Measurements from ENCODE around the gene DSE. TPM values are rescaled to one million over a fixed set of nuclear protein-coding genes. Genes with fewer than 3 reads are reported as not detected.

The DSE gene
- polyA plus RNA-seq, 1 donor from 2014 or later: 15.0 TPM

DNA sequence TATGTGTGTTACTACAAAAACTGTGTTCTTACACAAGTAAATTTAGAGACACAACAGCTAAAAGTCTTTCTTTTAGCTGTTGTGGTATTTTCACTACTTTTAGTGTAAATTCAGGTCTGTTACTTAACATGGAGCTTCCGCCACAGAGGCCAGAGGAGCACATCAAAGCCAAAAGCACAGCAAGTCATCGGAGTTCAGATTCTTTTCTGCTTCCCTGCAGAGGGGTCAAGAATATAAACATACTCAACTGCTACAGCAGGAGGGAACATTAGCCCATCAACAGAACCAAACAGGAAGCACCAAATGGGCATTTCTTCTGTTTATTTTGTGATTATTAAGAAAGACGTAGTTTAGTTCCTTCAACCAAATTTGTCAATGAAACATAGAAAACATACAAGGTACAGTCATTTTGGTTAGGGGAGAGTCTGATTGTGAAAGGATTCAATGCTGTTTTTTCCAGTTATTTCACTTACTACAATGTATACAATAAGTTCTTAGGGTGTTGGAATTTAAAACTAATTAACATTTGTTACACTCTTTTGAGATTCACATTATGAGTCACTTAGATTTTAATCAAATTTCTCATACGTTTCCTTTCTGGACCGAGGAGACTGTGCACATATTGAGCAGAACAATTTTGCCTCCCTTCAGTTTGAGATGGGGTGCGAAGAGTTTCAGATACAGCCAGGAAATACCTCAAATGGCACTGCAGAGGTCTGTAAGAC, 42.8 kb upstream of the DSE start:
- Histone ChIP-seq H3K27me3 (ENCODE audit: insufficient read depth, low read depth, low read length) (no peaks in the 10 kb centered on the region), H3K9me2 (ENCODE audit: insufficient read depth, low read length) (no peaks in the 10 kb centered on the region), H4K20me1 (ENCODE audit: insufficient read depth) (no peaks in the 10 kb centered on the region), H3K4me3 (ENCODE audit: low read length) (no peak overlapping the region), H3F3A (ENCODE audit: insufficient read depth, low read length, poor library complexity, severe bottlenecking) (no peaks in the 10 kb centered on the region), H2AFZ (ENCODE audit: low read depth, low read length) (no peak overlapping the region), H3K27ac (ENCODE audit: low read length) (no peak overlapping the region), H3K4me2 (ENCODE audit: low read length) (no peak overlapping the region), H3K36me3 (ENCODE audit: insufficient read depth, low read length) (no peaks in the 10 kb centered on the region), H3K9me3 (ENCODE audit: low read length) (no peaks in the 10 kb centered on the region), H3K9ac (ENCODE audit: low read length) (no peak overlapping the region), H3K79me2 (replicated peaks; ENCODE audit: insufficient read depth, low read length) (no peaks in the 10 kb centered on the region)
- TF ChIP-seq MXI1 (conservative IDR thresholded peaks at IDR 0.05; ENCODE audit: poor library complexity, severe bottlenecking) (no peak), RAD21 (conservative IDR thresholded peaks at IDR 0.05) (no peak), EZH2 (IDR thresholded peaks at IDR 0.05; ENCODE audit: borderline replicate concordance, insufficient read depth, low read length, poor library complexity, severe bottlenecking) (no peak), TAF1 (IDR thresholded peaks at IDR 0.05; ENCODE audit: low read depth) (no peak), SMC3 (conservative IDR thresholded peaks at IDR 0.05; ENCODE audit: poor library complexity) (no peak), EP300 (conservative IDR thresholded peaks at IDR 0.05; ENCODE audit: poor library complexity, severe bottlenecking) (no peak), POLR2AphosphoS5 (IDR thresholded peaks at IDR 0.05) (no peak)
- TF ChIP-seq, protein P1, sequence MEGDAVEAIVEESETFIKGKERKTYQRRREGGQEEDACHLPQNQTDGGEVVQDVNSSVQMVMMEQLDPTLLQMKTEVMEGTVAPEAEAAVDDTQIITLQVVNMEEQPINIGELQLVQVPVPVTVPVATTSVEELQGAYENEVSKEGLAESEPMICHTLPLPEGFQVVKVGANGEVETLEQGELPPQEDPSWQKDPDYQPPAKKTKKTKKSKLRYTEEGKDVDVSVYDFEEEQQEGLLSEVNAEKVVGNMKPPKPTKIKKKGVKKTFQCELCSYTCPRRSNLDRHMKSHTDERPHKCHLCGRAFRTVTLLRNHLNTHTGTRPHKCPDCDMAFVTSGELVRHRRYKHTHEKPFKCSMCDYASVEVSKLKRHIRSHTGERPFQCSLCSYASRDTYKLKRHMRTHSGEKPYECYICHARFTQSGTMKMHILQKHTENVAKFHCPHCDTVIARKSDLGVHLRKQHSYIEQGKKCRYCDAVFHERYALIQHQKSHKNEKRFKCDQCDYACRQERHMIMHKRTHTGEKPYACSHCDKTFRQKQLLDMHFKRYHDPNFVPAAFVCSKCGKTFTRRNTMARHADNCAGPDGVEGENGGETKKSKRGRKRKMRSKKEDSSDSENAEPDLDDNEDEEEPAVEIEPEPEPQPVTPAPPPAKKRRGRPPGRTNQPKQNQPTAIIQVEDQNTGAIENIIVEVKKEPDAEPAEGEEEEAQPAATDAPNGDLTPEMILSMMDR (IDR thresholded peaks at IDR 0.05; ENCODE audit: poor library complexity, severe bottlenecking): no peak
- TF ChIP-seq, protein P2, sequence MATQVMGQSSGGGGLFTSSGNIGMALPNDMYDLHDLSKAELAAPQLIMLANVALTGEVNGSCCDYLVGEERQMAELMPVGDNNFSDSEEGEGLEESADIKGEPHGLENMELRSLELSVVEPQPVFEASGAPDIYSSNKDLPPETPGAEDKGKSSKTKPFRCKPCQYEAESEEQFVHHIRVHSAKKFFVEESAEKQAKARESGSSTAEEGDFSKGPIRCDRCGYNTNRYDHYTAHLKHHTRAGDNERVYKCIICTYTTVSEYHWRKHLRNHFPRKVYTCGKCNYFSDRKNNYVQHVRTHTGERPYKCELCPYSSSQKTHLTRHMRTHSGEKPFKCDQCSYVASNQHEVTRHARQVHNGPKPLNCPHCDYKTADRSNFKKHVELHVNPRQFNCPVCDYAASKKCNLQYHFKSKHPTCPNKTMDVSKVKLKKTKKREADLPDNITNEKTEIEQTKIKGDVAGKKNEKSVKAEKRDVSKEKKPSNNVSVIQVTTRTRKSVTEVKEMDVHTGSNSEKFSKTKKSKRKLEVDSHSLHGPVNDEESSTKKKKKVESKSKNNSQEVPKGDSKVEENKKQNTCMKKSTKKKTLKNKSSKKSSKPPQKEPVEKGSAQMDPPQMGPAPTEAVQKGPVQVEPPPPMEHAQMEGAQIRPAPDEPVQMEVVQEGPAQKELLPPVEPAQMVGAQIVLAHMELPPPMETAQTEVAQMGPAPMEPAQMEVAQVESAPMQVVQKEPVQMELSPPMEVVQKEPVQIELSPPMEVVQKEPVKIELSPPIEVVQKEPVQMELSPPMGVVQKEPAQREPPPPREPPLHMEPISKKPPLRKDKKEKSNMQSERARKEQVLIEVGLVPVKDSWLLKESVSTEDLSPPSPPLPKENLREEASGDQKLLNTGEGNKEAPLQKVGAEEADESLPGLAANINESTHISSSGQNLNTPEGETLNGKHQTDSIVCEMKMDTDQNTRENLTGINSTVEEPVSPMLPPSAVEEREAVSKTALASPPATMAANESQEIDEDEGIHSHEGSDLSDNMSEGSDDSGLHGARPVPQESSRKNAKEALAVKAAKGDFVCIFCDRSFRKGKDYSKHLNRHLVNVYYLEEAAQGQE (IDR thresholded peaks at IDR 0.05; ENCODE audit: borderline replicate concordance): no peak

DNA sequence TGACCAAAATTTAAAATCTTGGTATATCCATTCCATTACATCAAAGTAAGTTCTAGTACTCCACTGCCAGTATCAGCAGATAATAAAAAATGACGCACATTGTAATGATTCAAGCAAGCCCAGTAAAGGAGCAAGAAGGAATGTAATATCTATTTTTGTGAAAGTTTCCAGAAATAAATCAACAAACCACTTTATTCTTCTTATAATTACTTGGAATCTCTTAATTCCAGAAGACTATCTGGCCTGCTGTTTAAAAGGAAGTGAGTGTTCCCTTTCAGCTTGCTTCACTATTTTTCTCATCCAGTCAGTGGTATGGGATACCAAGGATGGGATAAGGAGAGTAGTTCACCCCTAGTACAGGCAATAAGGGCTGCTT, 42.2 kb upstream of the DSE start:
- H3K27ac ChIP-seq (ENCODE audit: low read length): no peak overlapping the region

More for the DNA sequence above, 42.2 kb upstream of the DSE start:
- TF ChIP-seq, protein P1 (IDR thresholded peaks at IDR 0.05; ENCODE audit: poor library complexity, severe bottlenecking): no peak
- TF ChIP-seq SMC3 (conservative IDR thresholded peaks at IDR 0.05; ENCODE audit: poor library complexity): no peak
- TF ChIP-seq EP300 (conservative IDR thresholded peaks at IDR 0.05; ENCODE audit: poor library complexity, severe bottlenecking): no peak
- no peak for TF ChIP-seq MXI1 (conservative IDR thresholded peaks at IDR 0.05; ENCODE audit: poor library complexity, severe bottlenecking)
- no peak for TF ChIP-seq TAF1 (IDR thresholded peaks at IDR 0.05; ENCODE audit: low read depth)
- no peak for TF ChIP-seq POLR2AphosphoS5 (IDR thresholded peaks at IDR 0.05)
- no peak for TF ChIP-seq EZH2 (IDR thresholded peaks at IDR 0.05; ENCODE audit: borderline replicate concordance, insufficient read depth, low read length, poor library complexity, severe bottlenecking)
- TF ChIP-seq RAD21 (conservative IDR thresholded peaks at IDR 0.05): no peak
- H3K36me3 ChIP-seq (ENCODE audit: insufficient read depth, low read length): no peaks in the 10 kb centered on the region
- no peaks in the 10 kb centered on the region for H3F3A ChIP-seq (ENCODE audit: insufficient read depth, low read length, poor library complexity, severe bottlenecking)
- H3K9me3 ChIP-seq (ENCODE audit: low read length): no peaks in the 10 kb centered on the region
- no peak overlapping the region for H3K9ac ChIP-seq (ENCODE audit: low read length)
- no peaks in the 10 kb centered on the region for H3K9me2 ChIP-seq (ENCODE audit: insufficient read depth, low read length)
- no peak overlapping the region for H3K4me2 ChIP-seq (ENCODE audit: low read length)
- H2AFZ ChIP-seq (ENCODE audit: low read depth, low read length): no peak overlapping the region
- H3K4me3 ChIP-seq (ENCODE audit: low read length): no peak overlapping the region
- no peaks in the 10 kb centered on the region for H3K27me3 ChIP-seq (ENCODE audit: insufficient read depth, low read depth, low read length)
- no peaks in the 10 kb centered on the region for H4K20me1 ChIP-seq (ENCODE audit: insufficient read depth)
- no peaks in the 10 kb centered on the region for H3K79me2 ChIP-seq (replicated peaks; ENCODE audit: insufficient read depth, low read length)

All from neural cell (in vitro differentiated cells).